Calu3 (cell line): ENCODE results near the gene TRIOBP. TPM values are rescaled to one million over a fixed set of nuclear protein-coding genes. Genes with fewer than 3 reads are reported as not detected.
"Not testable (repeated sequence)": the region's sequence is repeated elsewhere in the genome, so short reads cannot be mapped to it uniquely, and the experiment has no call there.

ENCODE experiments used
- BruUV-seq: library from RNA; stranded (reverse); fragments of 400-500 nt; replicated peaks from 2 replicates; lab custom pipeline; 2021; lab: Mats Ljungman, UMichigan
- CTCF ChIA-PET: fragments of 300-600 bp; sonication (Branson Sonifier 250); formaldehyde crosslinking; loops from one replicate; lab custom pipeline; 2022; ENCODE audit warnings: antibody characterized with exemption; lab: Charles Lee
- DNase-seq: peaks from one replicate; pipeline ENCODE4 v3.0.0; 2022
- H3K27ac Mint-ChIP-seq: one replicate; pipeline ENCODE4 v1.8.0; 2022; ENCODE audit warnings: mixed read lengths; ENCODE audit not compliant: unreplicated experiment
- H3K27me3 Mint-ChIP-seq: one replicate; pipeline ENCODE4 v1.8.0; 2022; ENCODE audit warnings: mixed read lengths; ENCODE audit not compliant: unreplicated experiment
- H3K36me3 Mint-ChIP-seq: one replicate; pipeline ENCODE4 v1.8.0; 2022; ENCODE audit warnings: mild to moderate bottlenecking, moderate library complexity, mixed read lengths; ENCODE audit not compliant: insufficient read depth, unreplicated experiment
- H3K4me1 Mint-ChIP-seq: one replicate; pipeline ENCODE4 v1.8.0; 2022; ENCODE audit warnings: mild to moderate bottlenecking, low read depth, mixed read lengths; ENCODE audit not compliant: unreplicated experiment
- H3K4me3 Mint-ChIP-seq: one replicate; pipeline ENCODE4 v1.8.0; 2022; ENCODE audit warnings: mild to moderate bottlenecking, low read depth, moderate library complexity, mixed read lengths; ENCODE audit not compliant: unreplicated experiment
- H3K9me3 Mint-ChIP-seq: one replicate; pipeline ENCODE4 v1.8.0; 2022; ENCODE audit warnings: low read depth, mixed read lengths; ENCODE audit not compliant: unreplicated experiment
- intact Hi-C: fragments of 100-400 bp; cut with micrococcal nuclease; formaldehyde crosslinking; loops from one replicate; pipeline ENCODE4 v1.10.0; 2022; ENCODE audit not compliant: unreplicated experiment
- total RNA-seq: library from RNA; stranded (reverse); gene quantifications from 2 replicates; pipeline ENCODE4 v1.2.3, GENCODE V29; 2022
- TF ChIP-seq, protein P1 (sequence below): fragments of 200-600 bp; IDR thresholded peaks from one replicate; pipeline ENCODE4 v1.8.0; 2022; ENCODE audit warnings: antibody characterized with exemption; ENCODE audit not compliant: unreplicated experiment

The TRIOBP gene
- total RNA-seq, 1 experiment from 2014 or later = 85.3 TPM

- no peaks in the 10 kb centered on the region for H3K27me3 Mint-ChIP-seq
- peak; percentile 84 for DNase-seq
- intact Hi-C loops = no loop called here
- CTCF ChIA-PET = interaction anchor here (0.6 to 1.2 kb wide), 10 partner anchors 9 to 1014 kb away, joined by 3 to 26 read pairs (median 3); partner anchors contain the start of genes GCAT, LGALS2 and PDXP
- H3K27ac Mint-ChIP-seq = peak within 1 kb of the TSS; percentile 72
- H3K4me3 Mint-ChIP-seq = peak within 1 kb of the TSS; percentile 94
- TSS peak; percentile 91 for BruUV-seq
- no peaks in the 10 kb centered on the region for H3K9me3 Mint-ChIP-seq
- peaks cover 48% of the 10 kb centered on the region for H3K4me1 Mint-ChIP-seq
- TF ChIP-seq, protein P1, sequence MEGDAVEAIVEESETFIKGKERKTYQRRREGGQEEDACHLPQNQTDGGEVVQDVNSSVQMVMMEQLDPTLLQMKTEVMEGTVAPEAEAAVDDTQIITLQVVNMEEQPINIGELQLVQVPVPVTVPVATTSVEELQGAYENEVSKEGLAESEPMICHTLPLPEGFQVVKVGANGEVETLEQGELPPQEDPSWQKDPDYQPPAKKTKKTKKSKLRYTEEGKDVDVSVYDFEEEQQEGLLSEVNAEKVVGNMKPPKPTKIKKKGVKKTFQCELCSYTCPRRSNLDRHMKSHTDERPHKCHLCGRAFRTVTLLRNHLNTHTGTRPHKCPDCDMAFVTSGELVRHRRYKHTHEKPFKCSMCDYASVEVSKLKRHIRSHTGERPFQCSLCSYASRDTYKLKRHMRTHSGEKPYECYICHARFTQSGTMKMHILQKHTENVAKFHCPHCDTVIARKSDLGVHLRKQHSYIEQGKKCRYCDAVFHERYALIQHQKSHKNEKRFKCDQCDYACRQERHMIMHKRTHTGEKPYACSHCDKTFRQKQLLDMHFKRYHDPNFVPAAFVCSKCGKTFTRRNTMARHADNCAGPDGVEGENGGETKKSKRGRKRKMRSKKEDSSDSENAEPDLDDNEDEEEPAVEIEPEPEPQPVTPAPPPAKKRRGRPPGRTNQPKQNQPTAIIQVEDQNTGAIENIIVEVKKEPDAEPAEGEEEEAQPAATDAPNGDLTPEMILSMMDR = no peak
- peaks cover 49% of the 10 kb centered on the region for H3K36me3 Mint-ChIP-seq
Observed at GRCh38 chr22:37686002-37686982, 10.6 kb upstream of the TRIOBP start, which contains the start of gene NOL12. TSS of gene NOL12 (plus strand) at chr22:37686343. CDS start at chr22:37686393, 50 bp downstream.

- no TSS peak for BruUV-seq
- CTCF ChIA-PET = no interaction called here
- no peaks in the 10 kb centered on the region for H3K9me3 Mint-ChIP-seq
- no peak for DNase-seq
- H3K4me1 Mint-ChIP-seq = peaks cover 42% of the 10 kb centered on the region
- TF ChIP-seq, protein P1 = no peak
- H3K27ac Mint-ChIP-seq = no peak overlapping the region
- no peak overlapping the region for H3K4me3 Mint-ChIP-seq
- intact Hi-C loops = no loop called here
- peaks cover 59% of the 10 kb centered on the region for H3K36me3 Mint-ChIP-seq
- no peaks in the 10 kb centered on the region for H3K27me3 Mint-ChIP-seq
Observed at GRCh38 chr22:37690407-37690806, 6.4 kb upstream of the TRIOBP start.

GRCh38 chr22:37690901-37691504 is 5.8 kb upstream of the TRIOBP start:
- CTCF ChIA-PET = no interaction called here
- no peak overlapping the region for H3K27ac Mint-ChIP-seq
- peaks cover 58% of the 10 kb centered on the region for H3K36me3 Mint-ChIP-seq
- H3K4me1 Mint-ChIP-seq = peaks cover 37% of the 10 kb centered on the region
- BruUV-seq = no TSS peak
- no peaks in the 10 kb centered on the region for H3K9me3 Mint-ChIP-seq
- no peaks in the 10 kb centered on the region for H3K27me3 Mint-ChIP-seq
- TF ChIP-seq, protein P1 = no peak
- intact Hi-C loops = no loop called here
- H3K4me3 Mint-ChIP-seq = no peak overlapping the region
- DNase-seq = no peak

- Mint-ChIP-seq H3K27me3 (no peaks in the 10 kb centered on the region), H3K27ac (no peak overlapping the region), H3K4me1 (peaks cover 19% of the 10 kb centered on the region), H3K36me3 (peaks cover 55% of the 10 kb centered on the region), H3K4me3 (no peak overlapping the region), H3K9me3 (no peaks in the 10 kb centered on the region)
- no TSS peak for BruUV-seq
- no peak for DNase-seq
- intact Hi-C loops = no loop called here
- TF ChIP-seq, protein P1 = no peak
- CTCF ChIA-PET = interaction anchor here (0.6 to 0.7 kb wide), 2 partner anchors 16 to 43 kb away, joined by 3 to 4 read pairs; no protein-coding TSS in a partner anchor
Observed at GRCh38 chr22:37692627-37693285, 4.1 kb upstream of the TRIOBP start.

GRCh38 chr22:37694131-37694530 is 2.7 kb upstream of the TRIOBP start:
- BruUV-seq, H3K9me3 Mint-ChIP-seq, DNase-seq, CTCF ChIA-PET, H3K27ac Mint-ChIP-seq, H3K4me3 Mint-ChIP-seq, intact Hi-C loops, H3K27me3 Mint-ChIP-seq, H3K4me1 Mint-ChIP-seq: not testable (repeated sequence)
- peaks cover 44% of the 10 kb centered on the region for H3K36me3 Mint-ChIP-seq

DNA sequence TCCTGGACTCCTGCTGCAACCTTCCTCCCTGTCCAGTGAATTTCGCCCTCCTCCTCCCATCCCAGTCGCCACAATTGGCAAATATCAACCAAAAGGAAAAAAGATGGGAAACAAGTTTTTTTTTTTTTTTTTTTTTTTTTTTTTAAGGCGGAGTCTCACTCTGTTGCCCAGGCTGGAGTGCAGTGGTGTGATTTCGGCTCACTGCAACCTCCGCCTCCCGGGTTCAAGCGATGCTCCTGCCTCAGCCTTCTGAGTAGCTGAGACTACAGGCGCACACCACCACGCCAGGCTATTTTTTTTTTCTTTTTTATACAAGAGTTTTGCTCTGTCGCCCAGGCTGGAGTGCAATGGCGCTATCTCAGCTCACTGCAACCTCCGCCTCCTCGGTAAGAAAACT is 590 bp upstream of the TRIOBP start:
- intact Hi-C loops = loop anchor here (5.0 kb wide), 1 partner anchor 36 kb away; no protein-coding TSS in a partner anchor
- not testable (repeated sequence) for H3K9me3 Mint-ChIP-seq

More for the DNA sequence above, 590 bp upstream of the TRIOBP start:
- CTCF ChIA-PET = interaction anchor here (0.7 to 1.2 kb wide), 3 partner anchors 10 to 57 kb away, joined by 3 read pairs; partner anchors contain the start of genes NOL12 and SH3BP1
- not testable (repeated sequence) for BruUV-seq, H3K4me1 Mint-ChIP-seq, H3K27ac Mint-ChIP-seq, DNase-seq, H3K27me3 Mint-ChIP-seq
- H3K4me3 Mint-ChIP-seq = peak overlapping the region; percentile 9
- H3K36me3 Mint-ChIP-seq = peaks cover 24% of the 10 kb centered on the region
